SK-N-MC (cell line): ENCODE measurements around the gene BCR.

ENCODE experiments used
- EZH2 ChIP-seq: fragments of 200-600 bp; sonication (generic); IDR thresholded peaks from one replicate; pipeline ENCODE4 v1.6.1; 2017; ENCODE audit warnings: antibody characterized with exemption
- POLR2AphosphoS5 ChIP-seq: IDR thresholded peaks from 2 replicates; pipeline ENCODE4 v1.6.1; 2012; ENCODE audit warnings: mild to moderate bottlenecking, low read depth, low read length, borderline replicate concordance

DNA sequence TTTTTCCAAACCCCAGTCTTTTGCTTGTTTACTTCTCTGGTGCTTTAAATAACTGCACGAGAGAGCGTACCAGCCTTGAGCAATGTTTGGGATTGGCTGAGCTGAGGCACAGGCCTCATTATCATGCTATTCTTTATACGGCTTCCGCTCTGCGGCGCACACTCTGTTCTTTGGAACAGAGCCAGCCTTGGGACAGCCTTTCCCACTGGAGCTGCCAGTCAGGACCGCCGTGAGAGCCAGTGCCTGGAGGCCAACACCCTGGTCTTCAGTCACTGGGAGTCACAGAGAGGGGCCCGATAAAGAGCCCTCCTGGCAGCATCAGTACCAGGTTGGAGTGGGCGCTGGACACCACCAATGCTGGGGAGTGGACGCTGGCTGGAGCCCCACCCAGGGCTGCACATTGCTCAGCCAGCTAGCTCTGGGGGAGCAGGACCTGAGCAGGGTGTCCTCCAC lies 125.6 kb downstream of the BCR start:
- TF ChIP-seq EZH2 (no peak), POLR2AphosphoS5 (no peak)
